Lower leg skin (tissue), 4 donors: Measurements from ENCODE around the gene SLC66A1. TPM values are rescaled to one million over a fixed set of nuclear protein-coding genes. Genes with fewer than 3 reads are reported as not detected.

Source experiments
- DNase-seq, 2 donors: peaks; one replicate each; pipeline ENCODE4 v3.0.0-alpha.2; 2019; ENCODE audit warnings: low spot score in 2 of 2
- H3K4me3 ChIP-seq: fragments of 200-600 bp; sonication (generic); 2 replicates; pipeline ENCODE4 v1.5.1; 2017; ENCODE audit warnings: mild to moderate bottlenecking, low read depth; ENCODE audit not compliant: poor library complexity, severe bottlenecking
- CTCF ChIP-seq, 3 donors: fragments of 450-650 bp; IDR thresholded peaks; one replicate each; pipeline ENCODE4 v1.5.1; 2016; ENCODE audit warnings: antibody characterized with exemption in 3 of 3, mild to moderate bottlenecking in 3 of 3, moderate library complexity in 2 of 3
- POLR2A ChIP-seq, 2 donors: fragments of 450-650 bp; IDR thresholded peaks; one replicate each; pipeline ENCODE4 v1.6.1; 2016 to 2017; ENCODE audit warnings: antibody characterized with exemption in 2 of 2, mild to moderate bottlenecking in 1 of 2, moderate library complexity in 1 of 2
- WGBS, 2 donors: methylation state at CpG; one replicate each; pipeline ENCODE4 v1.1.5; 2018; 5-methylcytosine and 5-hydroxymethylcytosine counted together
- intact Hi-C: fragments of 100-400 bp; cut with DNase I; formaldehyde crosslinking; loops from one replicate; pipeline ENCODE4 v1.15.0; 2023; ENCODE audit warnings: low total_unique reads
- total RNA-seq, 4 donors: library from RNA; depleted of rRNA; stranded (reverse); fragments of >200 nt; gene quantifications; one replicate each; pipeline ENCODE4 v1.1.0, GENCODE V29; 2016

SLC66A1 gene
- total RNA-seq, 4 donors from 2014 or later = 17.9 to 22.4 (median 19.5) TPM

- WGBS, 2 donors = 85 to 88% methylated on average over 13 of the region's 13 CpGs
- no peak for TF ChIP-seq POLR2A (IDR thresholded peaks at IDR 0.05)
- TF ChIP-seq CTCF (IDR thresholded peaks at IDR 0.05) = no peak
- intact Hi-C loops = no loop called here
- DNase-seq = no peak
- H3K4me3 ChIP-seq = no peak overlapping the region
These were observed 45.3 kb downstream of the SLC66A1 start for GRCh38 chr1:19357299-19357986.

- TF ChIP-seq POLR2A (IDR thresholded peaks at IDR 0.05) = no peak
- no peak for TF ChIP-seq CTCF (IDR thresholded peaks at IDR 0.05)
- 88 to 91% methylated on average over 8 of the region's 8 CpGs for WGBS, 2 donors
- intact Hi-C loops = no loop called here
- no peak overlapping the region for H3K4me3 ChIP-seq
- no peak for DNase-seq
These were observed 46.6 kb downstream of the SLC66A1 start for GRCh38 chr1:19358710-19359109.

GRCh38 chr1:19359357-19359756 is 47.2 kb downstream of the SLC66A1 start:
- H3K4me3 ChIP-seq = no peak overlapping the region
- intact Hi-C loops = no loop called here
- DNase-seq = no peak
- TF ChIP-seq POLR2A (IDR thresholded peaks at IDR 0.05) (no peak), CTCF (IDR thresholded peaks at IDR 0.05) (no peak)
- WGBS, 2 donors = 88 to 91% methylated on average over 9 to 11 of the region's 11 CpGs

GRCh38 chr1:19360016-19360415 is 47.9 kb downstream of the SLC66A1 start:
- DNase-seq = no peak
- 24 to 31% methylated on average over 6 of the region's 6 CpGs for WGBS, 2 donors
- H3K4me3 ChIP-seq = no peak overlapping the region
- intact Hi-C loops = no loop called here
- no peak for TF ChIP-seq CTCF (IDR thresholded peaks at IDR 0.05)
- TF ChIP-seq POLR2A (IDR thresholded peaks at IDR 0.05) = no peak

- no peak overlapping the region for H3K4me3 ChIP-seq
- intact Hi-C loops = no loop called here
- no peak for TF ChIP-seq CTCF (IDR thresholded peaks at IDR 0.05)
- TF ChIP-seq POLR2A (IDR thresholded peaks at IDR 0.05) = no peak
- no peak for DNase-seq
- 36 to 38% methylated on average over 11 of the region's 11 CpGs for WGBS, 2 donors
These were observed 48.3 kb downstream of the SLC66A1 start for GRCh38 chr1:19360432-19360831.
